ENCODE results near the gene COBL. TPM values are rescaled to one million over a fixed set of nuclear protein-coding genes. Genes with fewer than 3 reads are reported as not detected.

The COBL gene
- total RNA-seq, 4 donors from 2014 or later = 62.4 to 114 (median 72.2) TPM

DNA sequence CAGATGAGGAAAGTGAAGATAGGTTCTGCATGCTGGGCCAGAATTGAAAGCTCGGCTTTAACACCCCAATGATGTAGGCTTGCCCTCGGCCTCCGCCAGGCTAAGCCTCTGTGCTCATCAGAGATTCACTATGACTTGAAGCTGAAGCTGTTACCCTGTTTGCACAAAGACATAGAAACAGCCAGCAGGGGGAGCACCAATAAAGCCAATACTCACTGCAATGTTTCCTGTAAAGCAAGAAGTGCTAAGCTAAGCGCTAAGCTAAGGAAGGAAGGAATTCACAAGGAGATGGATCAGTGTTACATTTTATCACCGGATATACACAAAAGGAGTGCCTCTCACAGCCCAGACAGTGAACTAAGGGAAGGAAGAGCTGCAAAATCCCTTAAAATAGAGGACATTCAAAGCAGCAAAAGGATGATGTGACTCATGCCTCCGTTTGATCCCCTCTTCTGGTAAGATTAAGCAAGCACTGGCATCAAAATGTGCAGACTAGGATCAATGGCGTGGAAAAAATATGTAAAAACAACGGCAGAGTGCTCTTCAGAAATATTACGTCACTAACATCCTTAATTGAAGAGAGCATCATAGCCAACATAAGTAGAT, 153.8 kb downstream of the COBL start:
- peaks cover 0 to 10% (median 0%) of the 10 kb centered on the region in 4 donors for H3K4me1 ChIP-seq
- no peaks in the 10 kb centered on the region for H3K36me3 ChIP-seq
- H3K9me3 ChIP-seq = no peaks in the 10 kb centered on the region
- TF ChIP-seq, protein P1, sequence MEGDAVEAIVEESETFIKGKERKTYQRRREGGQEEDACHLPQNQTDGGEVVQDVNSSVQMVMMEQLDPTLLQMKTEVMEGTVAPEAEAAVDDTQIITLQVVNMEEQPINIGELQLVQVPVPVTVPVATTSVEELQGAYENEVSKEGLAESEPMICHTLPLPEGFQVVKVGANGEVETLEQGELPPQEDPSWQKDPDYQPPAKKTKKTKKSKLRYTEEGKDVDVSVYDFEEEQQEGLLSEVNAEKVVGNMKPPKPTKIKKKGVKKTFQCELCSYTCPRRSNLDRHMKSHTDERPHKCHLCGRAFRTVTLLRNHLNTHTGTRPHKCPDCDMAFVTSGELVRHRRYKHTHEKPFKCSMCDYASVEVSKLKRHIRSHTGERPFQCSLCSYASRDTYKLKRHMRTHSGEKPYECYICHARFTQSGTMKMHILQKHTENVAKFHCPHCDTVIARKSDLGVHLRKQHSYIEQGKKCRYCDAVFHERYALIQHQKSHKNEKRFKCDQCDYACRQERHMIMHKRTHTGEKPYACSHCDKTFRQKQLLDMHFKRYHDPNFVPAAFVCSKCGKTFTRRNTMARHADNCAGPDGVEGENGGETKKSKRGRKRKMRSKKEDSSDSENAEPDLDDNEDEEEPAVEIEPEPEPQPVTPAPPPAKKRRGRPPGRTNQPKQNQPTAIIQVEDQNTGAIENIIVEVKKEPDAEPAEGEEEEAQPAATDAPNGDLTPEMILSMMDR (IDR thresholded peaks at IDR 0.05) = peak; percentile 70 to 83 (median 76)
- no peak for TF ChIP-seq POLR2AphosphoS5 (IDR thresholded peaks at IDR 0.05)
- intact Hi-C loops (cut with DNase I; ENCODE audit: low total_unique reads) = loop anchor here (5.0 kb wide), 2 partner anchors 204 to 696 kb away; no protein-coding TSS in a partner anchor
- 20 to 31% methylated on average over 7 to 9 of the region's 9 CpGs for WGBS, 2 donors (ENCODE audit: low coverage in 1 of 2)
- no peak overlapping the region for H3K4me3 ChIP-seq
- no peak overlapping the region for H3K27ac ChIP-seq
- H3K27me3 ChIP-seq = no peaks in the 10 kb centered on the region
- in situ Hi-C loops (cut with MboI; ENCODE audit: low pct_ligation_motif_present in 1 of 4, low pct_unique_long_range_greater_than_20kb in 1 of 4, low sequenced_read_pairs in 3 of 4) = loop anchor here in 3 of 4 donors (10.0 to 25.0 kb wide), 5 partner anchors 202 to 1076 kb away; partner anchors contain the start of genes FIGNL1 (in 1 of the 3) and ZPBP (in 1 of the 3)
- peak; percentile 77 for DNase-seq

DNA sequence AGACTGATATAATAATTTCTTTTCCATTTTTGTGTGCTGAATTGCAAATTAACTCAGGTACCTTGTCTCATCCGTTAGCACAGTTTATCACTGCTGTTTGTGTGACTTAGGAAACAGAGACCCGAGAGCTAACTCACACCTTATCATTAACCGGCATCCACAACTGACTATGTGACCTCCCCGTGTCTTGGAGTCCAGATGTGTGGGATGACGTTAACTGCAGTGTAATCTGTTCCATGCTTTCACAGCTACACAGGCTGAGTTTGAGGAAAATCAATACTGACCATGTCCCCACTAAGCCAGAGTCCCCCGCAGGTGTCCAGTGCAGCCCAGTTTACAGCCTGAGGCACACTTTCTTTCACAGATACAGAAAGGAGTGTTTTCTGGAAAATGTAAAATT, 154.7 kb downstream of the COBL start:
- in situ Hi-C loops (cut with MboI; ENCODE audit: low pct_ligation_motif_present in 1 of 4, low pct_unique_long_range_greater_than_20kb in 1 of 4, low sequenced_read_pairs in 3 of 4) = loop anchor here in 3 of 4 donors (10.0 to 25.0 kb wide), 5 partner anchors 203 to 1075 kb away; partner anchors contain the start of genes FIGNL1 (in 1 of the 3) and ZPBP (in 1 of the 3)

DNA sequence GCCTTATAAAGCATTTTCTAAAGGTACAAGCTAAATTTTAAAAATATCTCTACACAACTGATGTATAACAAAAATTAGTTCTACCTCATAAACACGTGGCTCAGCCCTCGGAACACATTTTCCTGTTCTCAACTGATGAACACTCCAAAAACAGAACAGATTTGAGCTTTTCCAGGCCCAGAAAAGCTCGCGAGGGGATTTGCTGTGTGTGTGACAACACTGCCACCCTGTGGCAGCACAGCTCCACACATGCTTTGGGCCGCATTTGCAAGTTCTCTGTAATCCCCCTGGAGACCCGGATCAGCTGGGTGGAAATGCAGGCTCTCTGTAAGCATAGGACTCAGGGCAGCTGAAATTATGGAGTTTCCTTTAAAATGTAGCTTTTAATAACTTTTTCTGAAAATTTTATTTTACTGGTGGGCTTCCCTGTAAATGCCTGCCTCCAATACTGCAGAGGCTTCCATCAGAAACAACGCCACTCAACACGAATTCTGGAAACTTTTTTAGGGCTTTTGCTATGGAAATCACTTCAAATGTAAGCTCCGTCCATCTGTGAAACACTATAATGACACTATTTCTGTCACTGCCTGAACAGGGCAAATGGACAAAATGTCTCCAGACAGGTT, 155.5 kb downstream of the COBL start:
- intact Hi-C loops (cut with DNase I; ENCODE audit: low total_unique reads) = loop anchor here (5.0 kb wide), 2 partner anchors 206 to 694 kb away; no protein-coding TSS in a partner anchor
- TF ChIP-seq EP300 (IDR thresholded peaks at IDR 0.05; ENCODE audit: low read depth) (no peak), POLR2A (IDR thresholded peaks at IDR 0.05) (no peak), POLR2AphosphoS5 (IDR thresholded peaks at IDR 0.05) (peak in 1 of 3 donors; percentile 34)
- TF ChIP-seq, protein P1 (IDR thresholded peaks at IDR 0.05) = peak; percentile 81 to 94 (median 88)
- peaks cover 0 to 10% (median 0%) of the 10 kb centered on the region in 4 donors for H3K4me1 ChIP-seq
- H3K27me3 ChIP-seq = no peaks in the 10 kb centered on the region
- peak; percentile 53 for DNase-seq
- in situ Hi-C loops (cut with MboI; ENCODE audit: low pct_ligation_motif_present in 1 of 4, low pct_unique_long_range_greater_than_20kb in 1 of 4, low sequenced_read_pairs in 3 of 4) = loop anchor here in 3 of 4 donors (10.0 to 25.0 kb wide), 5 partner anchors 204 to 1074 kb away; partner anchors contain the start of genes FIGNL1 (in 1 of the 3) and ZPBP (in 1 of the 3)
- no peaks in the 10 kb centered on the region for H3K9me3 ChIP-seq
- no peak overlapping the region for H3K4me3 ChIP-seq
- no peak overlapping the region for H3K27ac ChIP-seq
- WGBS, 2 donors (ENCODE audit: low coverage in 1 of 2) = 22 to 61% methylated on average over 3 to 9 of the region's 9 CpGs
- H3K36me3 ChIP-seq = no peaks in the 10 kb centered on the region

More for the DNA sequence above, 154.7 kb downstream of the COBL start:
- H3K36me3 ChIP-seq = no peaks in the 10 kb centered on the region
- H3K4me3 ChIP-seq = no peak overlapping the region
- no peak for DNase-seq
- WGBS, 2 donors (ENCODE audit: low coverage in 1 of 2) = 87% methylated on average over 4 to 6 of the region's 6 CpGs
- intact Hi-C loops (cut with DNase I; ENCODE audit: low total_unique reads) = loop anchor here (5.0 kb wide), 2 partner anchors 205 to 695 kb away; no protein-coding TSS in a partner anchor
- H3K27ac ChIP-seq = no peak overlapping the region
- no peaks in the 10 kb centered on the region for H3K27me3 ChIP-seq
- H3K4me1 ChIP-seq = peaks cover 0 to 10% (median 0%) of the 10 kb centered on the region in 4 donors
- TF ChIP-seq POLR2AphosphoS5 (IDR thresholded peaks at IDR 0.05) = no peak
- TF ChIP-seq, protein P1 (IDR thresholded peaks at IDR 0.05) = no peak
- no peak for TF ChIP-seq EP300 (IDR thresholded peaks at IDR 0.05; ENCODE audit: low read depth)
- no peak for TF ChIP-seq POLR2A (IDR thresholded peaks at IDR 0.05)
- H3K9me3 ChIP-seq = no peaks in the 10 kb centered on the region

DNA sequence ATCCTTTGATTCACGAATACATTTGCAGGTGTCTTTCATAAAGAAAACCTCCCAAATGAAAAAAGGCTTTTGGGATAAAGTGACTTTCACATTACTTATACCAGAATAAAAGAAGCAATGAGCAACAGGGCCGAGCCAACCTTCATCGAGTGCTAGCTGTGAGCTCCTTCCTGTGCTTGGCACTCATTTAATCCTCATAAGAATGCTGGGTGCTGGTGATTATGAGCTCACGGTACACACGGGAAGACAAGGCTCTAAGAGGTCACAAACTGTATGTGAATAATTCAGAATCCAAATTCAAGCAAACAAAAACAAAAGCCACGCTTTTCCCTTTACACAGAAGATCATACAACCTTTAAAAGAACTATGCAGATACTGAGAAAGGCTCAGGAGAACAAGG, 156.2 kb downstream of the COBL start:
- H3K9me3 ChIP-seq = no peaks in the 10 kb centered on the region
- DNase-seq = no peak
- no peaks in the 10 kb centered on the region for H3K36me3 ChIP-seq
- H3K27me3 ChIP-seq = no peaks in the 10 kb centered on the region
- H3K27ac ChIP-seq = no peak overlapping the region
- H3K4me1 ChIP-seq = peaks cover 0 to 10% (median 0%) of the 10 kb centered on the region in 4 donors
- in situ Hi-C loops (cut with MboI; ENCODE audit: low pct_ligation_motif_present in 1 of 4, low pct_unique_long_range_greater_than_20kb in 1 of 4, low sequenced_read_pairs in 3 of 4) = loop anchor here in 3 of 4 donors (10.0 to 25.0 kb wide), 5 partner anchors 204 to 1073 kb away; partner anchors contain the start of genes FIGNL1 (in 1 of the 3) and ZPBP (in 1 of the 3)
- no peak for TF ChIP-seq EP300 (IDR thresholded peaks at IDR 0.05; ENCODE audit: low read depth)
- no peak for TF ChIP-seq POLR2A (IDR thresholded peaks at IDR 0.05)
- TF ChIP-seq, protein P1 (IDR thresholded peaks at IDR 0.05) = no peak
- TF ChIP-seq POLR2AphosphoS5 (IDR thresholded peaks at IDR 0.05) = no peak
- WGBS, 2 donors (ENCODE audit: low coverage in 1 of 2) = 69 to 74% methylated on average over 5 to 6 of the region's 6 CpGs
- H3K4me3 ChIP-seq = no peak overlapping the region
- intact Hi-C loops (cut with DNase I; ENCODE audit: low total_unique reads) = loop anchor here (5.0 kb wide), 2 partner anchors 207 to 693 kb away; no protein-coding TSS in a partner anchor

Data from transverse colon (tissue), 4 donors.